WTC11 (cell line): Measurements from ENCODE around the gene TMUB2. TPM values are rescaled to one million over a fixed set of nuclear protein-coding genes. Genes with fewer than 3 reads are reported as not detected.

Source experiments
- ATAC-seq: fragments of 200-7000 bp; cut with Tn5 transposase; 2 replicates; pipeline ENCODE4 v1.10.0; 2021; ENCODE audit warnings: mild to moderate bottlenecking, moderate library complexity
- CTCF ChIA-PET: fragments of 300-600 bp; sonication (Branson Sonifier 250); formaldehyde crosslinking; loops from one replicate; lab custom pipeline; 2021; ENCODE audit warnings: antibody characterized with exemption; lab: Charles Lee
- POLR2A ChIA-PET: fragments of 350-600 bp; sonication (Branson Sonifier 250); formaldehyde crosslinking; loops from one replicate; lab custom pipeline; 2021; ENCODE audit warnings: antibody characterized with exemption; lab: Charles Lee
- DNase-seq: peaks from one replicate; pipeline ENCODE4 v3.0.0; 2021; ENCODE audit warnings: low spot score
- H3K27ac Mint-ChIP-seq: 2 replicates; pipeline ENCODE4 v1.8.0; 2021; ENCODE audit warnings: mixed read lengths
- H3K27me3 Mint-ChIP-seq: 2 replicates; pipeline ENCODE4 v1.8.0; 2021; ENCODE audit warnings: low read depth, mild to moderate bottlenecking, moderate library complexity, mixed read lengths
- H3K36me3 Mint-ChIP-seq: 2 replicates; pipeline ENCODE4 v1.8.0; 2021; ENCODE audit warnings: mixed read lengths
- H3K4me1 Mint-ChIP-seq: 2 replicates; pipeline ENCODE4 v1.8.0; 2022; ENCODE audit warnings: mixed read lengths
- H3K4me3 Mint-ChIP-seq: 2 replicates; pipeline ENCODE4 v1.8.0; 2021; ENCODE audit warnings: mild to moderate bottlenecking, moderate library complexity, mixed read lengths
- H3K9me3 Mint-ChIP-seq: 2 replicates; pipeline ENCODE4 v1.8.0; 2021; ENCODE audit warnings: mixed read lengths
- CREB1 ChIP-seq: sonication (generic); formaldehyde crosslinking; IDR thresholded peaks from 2 replicates; pipeline ENCODE4 v1.8.0; 2023; ENCODE audit warnings: mild to moderate bottlenecking, missing genetic modification reagents
- E2F5 ChIP-seq: sonication (generic); formaldehyde crosslinking; IDR thresholded peaks from 2 replicates; pipeline ENCODE4 v1.8.1; 2022; ENCODE audit warnings: mild to moderate bottlenecking, moderate library complexity, missing genetic modification reagents
- ERG ChIP-seq: fragments of 250-450 bp; sonication (Bioruptor Pico); IDR thresholded peaks from 2 replicates; pipeline ENCODE4 v1.8.0; 2021; ENCODE audit warnings: mild to moderate bottlenecking
- ESRRA ChIP-seq: sonication (generic); formaldehyde crosslinking; IDR thresholded peaks from 2 replicates; pipeline ENCODE4 v1.8.1; 2022; ENCODE audit warnings: mild to moderate bottlenecking, missing genetic modification reagents, borderline replicate concordance
- FOXK1 ChIP-seq: sonication (generic); formaldehyde crosslinking; IDR thresholded peaks from 2 replicates; pipeline ENCODE4 v1.8.0; 2022; ENCODE audit warnings: mild to moderate bottlenecking, moderate library complexity, missing genetic modification reagents
- GTF2I ChIP-seq: fragments of 250-450 bp; sonication (Bioruptor Pico); conservative IDR thresholded peaks from 2 replicates; pipeline ENCODE4 v1.4.0; 2021; ENCODE audit warnings: mild to moderate bottlenecking
- HMGXB4 ChIP-seq: sonication (generic); formaldehyde crosslinking; IDR thresholded peaks from 2 replicates; pipeline ENCODE4 v1.8.1; 2023; ENCODE audit warnings: mild to moderate bottlenecking, moderate library complexity, missing genetic modification reagents
- JAZF1 ChIP-seq: fragments of 250-450 bp; sonication (Bioruptor Pico); IDR thresholded peaks from 2 replicates; pipeline ENCODE4 v1.9.0; 2021; ENCODE audit warnings: moderate library complexity, mild to moderate bottlenecking, inconsistent platforms
- MXD4 ChIP-seq: fragments of 250-450 bp; sonication (Bioruptor Pico); IDR thresholded peaks from 2 replicates; pipeline ENCODE4 v1.8.0; 2021; ENCODE audit warnings: mild to moderate bottlenecking, moderate library complexity, borderline replicate concordance
- NFYB ChIP-seq: sonication (generic); formaldehyde crosslinking; conservative IDR thresholded peaks from 2 replicates; pipeline ENCODE4 v1.8.0; 2022; ENCODE audit warnings: low read depth, missing genetic modification reagents
- SP1 ChIP-seq: sonication (generic); formaldehyde crosslinking; conservative IDR thresholded peaks from 2 replicates; pipeline ENCODE4 v1.8.1; 2022; ENCODE audit warnings: missing genetic modification reagents
- TEAD4 ChIP-seq: sonication (generic); formaldehyde crosslinking; IDR thresholded peaks from 2 replicates; pipeline ENCODE4 v1.8.0; 2022; ENCODE audit warnings: mild to moderate bottlenecking, missing genetic modification reagents
- ZBTB43 ChIP-seq: sonication (generic); formaldehyde crosslinking; IDR thresholded peaks from 2 replicates; pipeline ENCODE4 v1.8.1; 2023; ENCODE audit warnings: mild to moderate bottlenecking, missing genetic modification reagents
- ZNF219 ChIP-seq: sonication (generic); formaldehyde crosslinking; IDR thresholded peaks from 2 replicates; pipeline ENCODE4 v1.8.0; 2023; ENCODE audit warnings: missing genetic modification reagents, mild to moderate bottlenecking, borderline replicate concordance
- ZNF232 ChIP-seq: sonication (generic); formaldehyde crosslinking; IDR thresholded peaks from 2 replicates; pipeline ENCODE4 v1.8.0; 2022; ENCODE audit warnings: mild to moderate bottlenecking, missing genetic modification reagents
- ZNF671 ChIP-seq: fragments of 250-450 bp; sonication (Bioruptor Pico); IDR thresholded peaks from 2 replicates; pipeline ENCODE4 v1.8.0; 2021; ENCODE audit warnings: mild to moderate bottlenecking
- ZSCAN18 ChIP-seq: fragments of 250-450 bp; sonication (Bioruptor Pico); IDR thresholded peaks from 2 replicates; pipeline ENCODE4 v2.1.2; 2022; ENCODE audit warnings: mild to moderate bottlenecking, moderate library complexity
- total RNA-seq: library from RNA; stranded (reverse); gene quantifications from 3 replicates; pipeline ENCODE4 v1.2.3, GENCODE V29; 2021
- TF ChIP-seq, protein P1 (sequence below): sonication (generic); formaldehyde crosslinking; IDR thresholded peaks from 2 replicates; pipeline ENCODE4 v1.8.1; 2023; ENCODE audit warnings: mild to moderate bottlenecking, missing genetic modification reagents

TMUB2 gene
- total RNA-seq, 1 experiment from 2014 or later, result 26.9 TPM

GRCh38 chr17:44222112-44222869 lies 35.5 kb downstream of the TMUB2 start:
- peak; percentile 69 for DNase-seq
- H3K27ac Mint-ChIP-seq, result peak overlapping the region; percentile 91
- peak overlapping the region; percentile 80 for H3K4me3 Mint-ChIP-seq
- POLR2A ChIA-PET, result interaction anchor here (0.5 to 3.5 kb wide), 17 partner anchors 12 to 577 kb away, joined by 3 to 28 read pairs (median 4); partner anchors contain the start of genes HDAC5, RUNDC3A and SLC25A39
- H3K9me3 Mint-ChIP-seq, result no peaks in the 10 kb centered on the region
- peaks cover 12% of the 10 kb centered on the region for H3K4me1 Mint-ChIP-seq
- TF ChIP-seq FOXK1 (CRISPR knock-in tag) (0 out of 2 replicates have a peak, but pooled peaks have one; percentile 31), ZSCAN18 (CRISPR knock-in tag) (no peak), E2F5 (0 out of 2 replicates have a peak, but pooled peaks have one; percentile 7), ZNF219 (CRISPR knock-in tag) (no peak), JAZF1 (CRISPR knock-in tag) (no peak), ERG (CRISPR knock-in tag) (no peak), SP1 (CRISPR knock-in tag) (0 out of 2 replicates have a peak, but pooled peaks have one; percentile 27), NFYB (CRISPR knock-in tag) (no peak), ZBTB43 (CRISPR knock-in tag) (no peak), CREB1 (CRISPR knock-in tag) (no peak)
- no peaks in the 10 kb centered on the region for H3K27me3 Mint-ChIP-seq
- peaks cover 3% of the 10 kb centered on the region; the same call in 1 of the 2 replicates for H3K36me3 Mint-ChIP-seq
- CTCF ChIA-PET, result interaction anchor here (0.6 to 4.7 kb wide), 31 partner anchors 8 to 698 kb away, joined by 3 to 73 read pairs (median 4); partner anchors contain the start of genes FAM171A2, GRN, RUNDC3A and SLC25A39
- peak; percentile 13 for ATAC-seq

- Mint-ChIP-seq H3K36me3 (no peaks in the 10 kb centered on the region), H3K9me3 (no peaks in the 10 kb centered on the region), H3K27ac (no peak overlapping the region), H3K4me1 (peaks cover 7% of the 10 kb centered on the region), H3K27me3 (no peaks in the 10 kb centered on the region), H3K4me3 (no peak overlapping the region)
- ChIA-PET POLR2A (interaction anchor here (1.2 kb wide), 1 partner anchor 217 kb away, joined by 3 read pairs; no protein-coding TSS in a partner anchor), CTCF (interaction anchor here (2.1 to 2.9 kb wide), 2 partner anchors 13 to 103 kb away, joined by 9 to 15 read pairs; no protein-coding TSS in a partner anchor)
- DNase-seq, result no peak
- ATAC-seq, result no peak
- TF ChIP-seq TEAD4, result no peak
- no peak for TF ChIP-seq ZNF232 (CRISPR knock-in tag)
- TF ChIP-seq ZBTB43 (CRISPR knock-in tag), result no peak
- TF ChIP-seq, protein P1, sequence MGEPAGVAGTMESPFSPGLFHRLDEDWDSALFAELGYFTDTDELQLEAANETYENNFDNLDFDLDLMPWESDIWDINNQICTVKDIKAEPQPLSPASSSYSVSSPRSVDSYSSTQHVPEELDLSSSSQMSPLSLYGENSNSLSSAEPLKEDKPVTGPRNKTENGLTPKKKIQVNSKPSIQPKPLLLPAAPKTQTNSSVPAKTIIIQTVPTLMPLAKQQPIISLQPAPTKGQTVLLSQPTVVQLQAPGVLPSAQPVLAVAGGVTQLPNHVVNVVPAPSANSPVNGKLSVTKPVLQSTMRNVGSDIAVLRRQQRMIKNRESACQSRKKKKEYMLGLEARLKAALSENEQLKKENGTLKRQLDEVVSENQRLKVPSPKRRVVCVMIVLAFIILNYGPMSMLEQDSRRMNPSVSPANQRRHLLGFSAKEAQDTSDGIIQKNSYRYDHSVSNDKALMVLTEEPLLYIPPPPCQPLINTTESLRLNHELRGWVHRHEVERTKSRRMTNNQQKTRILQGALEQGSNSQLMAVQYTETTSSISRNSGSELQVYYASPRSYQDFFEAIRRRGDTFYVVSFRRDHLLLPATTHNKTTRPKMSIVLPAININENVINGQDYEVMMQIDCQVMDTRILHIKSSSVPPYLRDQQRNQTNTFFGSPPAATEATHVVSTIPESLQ (CRISPR knock-in tag), result no peak
- no peak for TF ChIP-seq MXD4
- no peak for TF ChIP-seq GTF2I (CRISPR knock-in tag)
- TF ChIP-seq ZNF671, result no peak
- no peak for TF ChIP-seq HMGXB4 (CRISPR knock-in tag)
- TF ChIP-seq ERG (CRISPR knock-in tag), result no peak
- TF ChIP-seq ESRRA (CRISPR knock-in tag), result no peak
Observed at GRCh38 chr17:44223541-44224071, 36.8 kb downstream of the TMUB2 start.
